ENCODE data around the gene CARD9. TPM values are rescaled to one million over a fixed set of nuclear protein-coding genes. Genes with fewer than 3 reads are reported as not detected.

The CARD9 gene
- total RNA-seq, 4 donors from 2014 or later, result 2.5 to 6.9 (median 4.9) TPM

- TF ChIP-seq CTCF (IDR thresholded peaks at IDR 0.05), result no peak
- DNase-seq (ENCODE audit: low spot score), result no peak
- ATAC-seq (ENCODE audit: low FRiP score), result no peak
These were observed 38.9 kb downstream of the CARD9 start for GRCh38 chr9:136334541-136334940.

- ATAC-seq (ENCODE audit: low FRiP score) (no peak), DNase-seq (ENCODE audit: low spot score) (no peak)
- no peak for TF ChIP-seq CTCF (IDR thresholded peaks at IDR 0.05)
These were observed 40.0 kb downstream of the CARD9 start for GRCh38 chr9:136333486-136333885.

- ATAC-seq (ENCODE audit: low FRiP score), result no peak
- no peak for DNase-seq (ENCODE audit: low spot score)
- TF ChIP-seq CTCF (IDR thresholded peaks at IDR 0.05), result no peak
These were observed 40.4 kb downstream of the CARD9 start for GRCh38 chr9:136333045-136333444.

- ATAC-seq (ENCODE audit: low FRiP score) (no peak), DNase-seq (ENCODE audit: low spot score) (no peak)
- TF ChIP-seq CTCF (IDR thresholded peaks at IDR 0.05), result no peak
These were observed 40.9 kb downstream of the CARD9 start for GRCh38 chr9:136332482-136332983.

GRCh38 chr9:136331556-136332481, 41.6 kb downstream of the CARD9 start:
- no peak for DNase-seq (ENCODE audit: low spot score)
- no peak for TF ChIP-seq CTCF (IDR thresholded peaks at IDR 0.05)
- ATAC-seq (ENCODE audit: low FRiP score), result no peak

- ATAC-seq (ENCODE audit: low FRiP score) (no peak), DNase-seq (ENCODE audit: low spot score) (no peak)
- TF ChIP-seq CTCF (IDR thresholded peaks at IDR 0.05), result no peak
These were observed 42.4 kb downstream of the CARD9 start for GRCh38 chr9:136331030-136331429.
